ENCODE data around the gene ANKRD6.
"Not testable (repeated sequence)": the region's sequence is repeated elsewhere in the genome, so short reads cannot be mapped to it uniquely, and the experiment has no call there.

The ANKRD6 gene

DNA sequence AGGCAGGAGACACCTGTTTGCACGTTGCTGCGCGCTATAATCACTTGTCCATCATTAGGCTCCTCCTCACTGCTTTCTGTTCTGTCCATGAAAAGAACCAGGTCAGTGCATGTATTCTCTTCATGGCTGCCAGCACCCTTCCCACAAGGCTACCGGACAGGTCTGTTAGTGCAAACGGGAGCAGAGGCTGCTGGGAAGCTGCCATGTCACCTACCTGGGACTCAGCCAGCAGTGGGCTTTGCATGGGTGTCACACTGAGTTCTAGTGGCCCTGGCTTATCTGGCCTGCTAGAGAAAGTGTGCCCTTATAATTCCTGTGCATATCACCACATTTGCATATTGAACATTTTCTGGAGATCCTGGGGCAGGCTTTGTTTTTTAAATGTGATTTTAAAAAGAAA is 180.8 kb downstream of the ANKRD6 start:
- DNase-seq (ENCODE audit: low read depth, low spot score), result no peak
- H3K4me3 ChIP-seq (ENCODE audit: low read length), result no peak overlapping the region

GRCh38 chr6:89615882-89616281 is 182.9 kb downstream of the ANKRD6 start:
- H3K4me3 ChIP-seq (ENCODE audit: low read length), result no peak overlapping the region
- DNase-seq (ENCODE audit: low read depth, low spot score), result no peak

DNA sequence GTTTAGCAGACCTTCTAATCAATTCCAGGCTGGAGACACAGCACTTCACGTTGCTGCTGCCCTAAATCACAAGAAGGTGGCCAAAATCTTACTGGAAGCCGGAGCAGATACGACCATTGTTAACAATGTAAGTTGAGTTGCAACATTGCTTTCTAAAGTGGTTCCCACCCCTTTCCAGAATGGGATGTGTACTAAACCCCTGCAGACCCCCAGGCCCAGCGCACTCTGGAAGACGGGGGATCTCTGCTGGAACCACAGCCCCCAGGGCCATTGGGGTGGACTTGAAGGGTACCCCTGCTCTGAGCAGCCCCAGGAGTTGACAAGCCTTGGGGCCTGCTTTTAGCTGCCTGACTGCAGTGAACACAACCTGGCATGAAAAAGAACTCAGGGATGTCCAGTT is 183.6 kb downstream of the ANKRD6 start:
- DNase-seq (ENCODE audit: low read depth, low spot score), result no peak
- H3K4me3 ChIP-seq (ENCODE audit: low read length), result no peak overlapping the region

- H3K4me3 ChIP-seq (ENCODE audit: low read length), result no peak overlapping the region
- no peak for DNase-seq (ENCODE audit: low read depth, low spot score)
Measured at GRCh38 chr6:89618026-89618425, 185.1 kb downstream of the ANKRD6 start.

- no peak overlapping the region for H3K4me3 ChIP-seq (ENCODE audit: low read length)
- no peak for DNase-seq (ENCODE audit: low read depth, low spot score)
Measured at GRCh38 chr6:89619567-89619966, 186.6 kb downstream of the ANKRD6 start.

DNA sequence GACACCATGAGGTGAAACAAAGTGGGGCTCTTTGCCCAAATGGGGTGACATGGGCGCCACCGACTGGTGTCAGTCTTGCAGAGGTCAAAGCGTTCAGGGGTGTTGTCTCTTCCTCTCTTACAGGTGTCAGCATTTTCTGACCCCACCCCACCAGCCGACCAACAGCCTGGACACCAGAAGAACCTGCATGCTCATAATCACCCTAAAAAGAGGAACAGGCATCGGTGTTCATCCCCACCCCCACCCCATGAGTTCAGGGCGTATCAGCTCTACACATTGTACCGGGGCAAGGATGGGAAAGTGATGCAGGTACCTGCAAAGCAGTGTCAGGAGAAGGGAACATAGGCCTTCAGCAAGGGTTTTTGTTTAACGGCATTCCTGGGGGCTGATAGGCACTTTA is 190.8 kb downstream of the ANKRD6 start:
- DNase-seq (ENCODE audit: low read depth, low spot score), result no peak
- no peak overlapping the region for H3K4me3 ChIP-seq (ENCODE audit: low read length)

GRCh38 chr6:89630488-89630887 is 197.5 kb downstream of the ANKRD6 start:
- H3K4me3 ChIP-seq (ENCODE audit: low read length), result no peak overlapping the region
- DNase-seq (ENCODE audit: low read depth, low spot score), result no peak

DNA sequence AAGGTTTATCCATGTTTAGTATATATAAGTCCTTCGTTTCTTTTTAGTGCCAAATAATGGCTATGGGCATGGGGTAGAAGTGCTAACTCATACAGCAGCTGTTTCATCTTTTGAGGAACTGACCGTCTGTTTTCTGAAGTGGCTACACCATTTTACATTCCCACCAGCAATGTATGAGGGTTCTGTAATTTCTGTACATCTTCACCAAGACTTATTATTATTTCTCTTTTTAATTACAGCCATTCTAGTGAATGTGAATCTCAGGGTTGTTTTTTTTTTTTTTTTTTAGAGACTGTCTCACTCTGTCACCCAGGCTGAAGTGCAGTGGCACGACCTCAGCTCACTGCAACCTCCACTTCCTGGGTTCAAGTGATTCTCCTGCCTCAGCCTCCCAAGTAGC is 203.5 kb downstream of the ANKRD6 start:
- not testable (repeated sequence) for H3K4me3 ChIP-seq (ENCODE audit: low read length); DNase-seq (ENCODE audit: low read depth, low spot score)

DNA sequence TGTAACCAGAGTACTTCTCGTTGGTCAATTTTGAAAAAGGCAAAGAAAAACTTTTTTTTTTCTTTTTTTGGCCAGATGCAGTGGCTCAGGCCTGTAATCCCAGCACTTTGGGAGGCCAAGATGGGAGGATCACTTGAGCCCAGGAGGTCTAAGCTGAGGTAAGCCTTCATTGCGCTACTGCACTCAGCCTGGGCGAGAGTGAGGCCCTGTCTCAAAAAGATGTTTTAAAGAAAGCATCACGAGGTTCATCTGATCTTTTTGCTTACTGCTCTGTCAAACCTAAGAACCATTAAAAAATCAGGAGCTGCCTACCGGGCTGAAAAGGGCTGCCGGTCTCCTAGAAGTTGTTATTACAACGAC is 205.0 kb downstream of the ANKRD6 start:
- no peak for DNase-seq (ENCODE audit: low read depth, low spot score)
- peak overlapping the region; percentile 70 for H3K4me3 ChIP-seq (ENCODE audit: low read length)

GRCh38 chr6:89638320-89639195 is 205.6 kb downstream of the ANKRD6 start, which contains the start of gene LYRM2:
LYRM2 (minus strand) TSS chr6:89638747; CDS start chr6:89638716, 31 bp downstream.
- DNase-seq (ENCODE audit: low read depth, low spot score), result peak; percentile 79
- peak within 1 kb of the TSS; percentile 70 for H3K4me3 ChIP-seq (ENCODE audit: low read length)

DNA sequence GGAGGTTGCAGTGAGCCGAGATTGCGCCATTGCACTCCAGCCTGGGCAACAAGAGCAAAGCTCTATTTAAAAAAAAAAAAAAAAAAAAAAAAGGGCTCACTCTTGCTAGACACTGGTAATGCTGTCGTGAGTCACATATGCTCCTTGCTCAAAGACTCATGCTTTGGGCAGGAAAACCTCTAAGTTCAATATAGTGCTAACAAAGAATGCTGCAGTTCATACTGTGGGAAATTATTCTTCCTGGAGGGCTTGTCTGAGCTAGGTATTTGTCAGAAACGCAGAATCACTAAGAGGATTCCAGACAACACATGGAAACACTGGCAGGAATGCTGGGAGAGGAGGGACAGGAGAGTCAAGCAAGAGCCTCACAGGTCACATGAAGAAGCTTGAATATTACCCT is 207.9 kb downstream of the ANKRD6 start:
- DNase-seq (ENCODE audit: low read depth, low spot score), result no peak
- no peak overlapping the region for H3K4me3 ChIP-seq (ENCODE audit: low read length)

GRCh38 chr6:89641581-89641980 is 208.6 kb downstream of the ANKRD6 start:
- H3K4me3 ChIP-seq (ENCODE audit: low read length); DNase-seq (ENCODE audit: low read depth, low spot score): not testable (repeated sequence)

DNA sequence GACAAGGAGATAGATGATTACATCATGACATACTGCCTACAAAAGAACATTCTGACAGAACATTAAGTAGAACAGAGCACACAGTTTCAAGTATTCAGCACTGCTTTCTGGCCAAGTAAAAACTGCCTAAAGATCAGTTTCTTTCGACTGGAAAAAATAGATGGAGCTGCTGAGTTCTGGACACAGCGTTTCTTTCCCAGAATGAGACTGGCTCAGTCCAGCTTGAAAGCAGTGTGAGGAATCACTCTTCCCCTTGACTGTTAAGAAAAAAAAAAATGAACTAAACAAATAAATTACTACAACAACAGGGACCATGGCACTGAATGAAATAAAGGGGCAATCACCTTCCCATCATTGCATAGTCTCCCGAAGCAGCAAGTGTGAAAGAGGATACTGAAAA is 210.0 kb downstream of the ANKRD6 start:
- H3K4me3 ChIP-seq (ENCODE audit: low read length), result no peak overlapping the region
- DNase-seq (ENCODE audit: low read depth, low spot score), result no peak

DNA sequence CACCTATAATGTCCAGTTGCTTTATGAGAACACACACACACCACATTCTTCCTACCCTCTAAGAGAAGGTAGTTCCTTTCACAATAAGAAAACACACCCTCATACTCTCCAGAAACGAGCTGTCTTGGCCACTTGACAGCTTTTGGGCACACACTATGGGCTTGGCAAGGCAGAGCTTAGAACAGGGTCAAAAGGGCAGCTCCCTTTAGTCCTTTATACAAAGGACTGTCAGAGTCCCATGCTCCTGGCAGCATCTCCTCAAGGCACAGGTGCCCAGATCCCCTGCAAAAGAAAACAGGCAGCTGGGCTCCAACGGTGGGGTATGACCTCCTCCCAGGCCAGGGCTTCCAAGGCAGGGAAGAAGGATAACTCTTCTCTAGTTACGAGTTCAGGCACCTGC is 210.5 kb downstream of the ANKRD6 start:
- no peak for DNase-seq (ENCODE audit: low read depth, low spot score)
- H3K4me3 ChIP-seq (ENCODE audit: low read length), result no peak overlapping the region

GRCh38 chr6:89644864-89645263 is 211.9 kb downstream of the ANKRD6 start:
- no peak for DNase-seq (ENCODE audit: low read depth, low spot score)
- H3K4me3 ChIP-seq (ENCODE audit: low read length), result no peak overlapping the region

GRCh38 chr6:89649682-89650081 is 216.7 kb downstream of the ANKRD6 start:
- DNase-seq (ENCODE audit: low read depth, low spot score), result no peak
- no peak overlapping the region for H3K4me3 ChIP-seq (ENCODE audit: low read length)

DNA sequence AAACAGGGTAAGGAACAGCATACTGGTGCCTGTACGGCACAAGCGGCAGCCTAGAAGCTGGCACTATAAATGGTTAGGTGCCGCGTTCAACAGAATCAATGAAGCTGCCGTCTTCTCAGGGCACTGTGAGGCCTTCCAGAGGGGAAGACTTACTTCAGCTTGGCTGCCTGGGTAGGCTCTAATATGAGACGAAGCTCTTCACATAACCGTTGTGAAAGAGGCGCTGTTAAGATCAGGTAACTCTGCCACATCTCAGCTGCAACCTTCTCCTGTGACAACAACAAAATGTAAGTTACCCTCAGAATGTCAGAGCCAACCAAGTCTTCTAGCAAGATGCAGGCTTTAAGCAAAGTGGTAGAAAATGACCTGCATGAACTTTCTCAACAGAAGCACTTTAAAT is 217.6 kb downstream of the ANKRD6 start:
- H3K4me3 ChIP-seq (ENCODE audit: low read length), result no peak overlapping the region
- DNase-seq (ENCODE audit: low read depth, low spot score), result no peak

DNA sequence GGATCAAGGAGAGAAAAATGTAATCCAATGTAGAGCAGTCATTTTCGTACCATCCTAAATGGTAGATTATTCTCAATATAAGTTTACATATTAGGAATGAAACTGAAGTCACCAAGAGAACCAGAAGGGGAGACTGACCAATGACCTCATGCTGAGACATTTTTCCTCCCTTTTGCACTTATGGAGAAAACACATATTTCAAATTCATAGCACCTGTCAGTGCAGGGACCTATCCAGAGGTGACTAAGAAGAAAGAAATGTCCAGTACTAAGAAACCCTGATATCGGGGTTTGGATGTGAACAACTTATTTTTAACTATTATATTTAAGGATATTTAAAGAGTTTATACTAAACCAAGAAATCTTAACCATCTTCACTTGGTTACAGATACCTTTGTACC is 222.2 kb downstream of the ANKRD6 start:
- no peak for DNase-seq (ENCODE audit: low read depth, low spot score)
- H3K4me3 ChIP-seq (ENCODE audit: low read length), result no peak overlapping the region

GRCh38 chr6:89657445-89658158 is 224.7 kb downstream of the ANKRD6 start:
- no peak for DNase-seq (ENCODE audit: low read depth, low spot score)
- H3K4me3 ChIP-seq (ENCODE audit: low read length), result no peak overlapping the region

DNA sequence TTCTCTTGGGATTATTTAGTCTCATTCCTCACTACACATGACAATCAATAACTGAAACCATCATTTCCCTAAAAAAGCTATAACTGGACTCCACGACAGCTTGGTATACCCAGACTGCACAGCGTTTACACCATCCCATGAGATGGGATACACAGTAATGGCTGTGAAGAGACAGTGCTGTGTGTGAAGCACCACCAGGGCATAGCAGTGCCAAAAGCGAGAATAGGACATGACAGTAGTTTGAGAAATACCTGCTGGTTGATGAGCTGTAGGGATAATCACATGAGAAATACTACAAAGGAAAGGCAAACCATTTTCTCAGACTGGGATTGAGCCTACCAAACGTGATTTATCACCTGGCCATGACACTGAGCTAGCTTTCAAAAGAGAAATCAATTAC is 228.0 kb downstream of the ANKRD6 start:
- no peak for DNase-seq (ENCODE audit: low read depth, low spot score)
- no peak overlapping the region for H3K4me3 ChIP-seq (ENCODE audit: low read length)

DNA sequence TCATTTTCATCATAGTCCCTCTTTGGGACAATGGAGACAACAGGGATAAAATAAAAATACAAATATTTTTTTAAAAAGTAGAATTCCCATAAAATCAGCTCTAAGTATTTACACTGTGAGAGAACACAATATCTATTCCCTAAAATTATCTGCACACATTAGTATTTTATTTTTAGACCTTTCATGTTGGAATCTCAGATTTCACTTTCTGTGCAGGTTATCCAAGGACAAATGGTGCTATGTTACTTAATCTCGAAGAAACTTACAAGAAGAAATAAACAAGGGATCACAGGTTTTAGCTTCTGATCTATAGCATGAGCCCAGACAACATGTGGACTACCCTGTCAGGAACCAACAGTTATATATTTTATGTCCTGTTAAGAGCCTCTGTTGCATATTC is 228.6 kb downstream of the ANKRD6 start:
- H3K4me3 ChIP-seq (ENCODE audit: low read length), result no peak overlapping the region

More for the DNA sequence above, 228.6 kb downstream of the ANKRD6 start:
- DNase-seq (ENCODE audit: low read depth, low spot score), result no peak

All from Jurkat, Clone E6-1 (cell line).